Central memory CD8-positive, alpha-beta T cell (primary cell): ENCODE measurements around the gene COA8.
A peak's percentile ranks its signal among the peaks of the same experiment; 100 is the strongest.
"Not testable (repeated sequence)": the region's sequence is repeated elsewhere in the genome, so short reads cannot be mapped to it uniquely, and the experiment has no call there.

Experiments used
- ATAC-seq: fragments of 150-1000 bp; cut with Tn5 transposase; replicated peaks from 2 replicates; pipeline ENCODE4 v1.10.0; 2022; ENCODE audit warnings: mild to moderate bottlenecking, moderate FRiP score, moderate number of reproducible peaks; ENCODE audit not compliant: poor library complexity, severe bottlenecking; ENCODE audit errors: extremely low read depth
- DNase-seq, 2 donors: peaks; one replicate each; pipeline ENCODE4 v3.0.0; 2021; ENCODE audit warnings: low spot score in 2 of 2
- H3K27ac Mint-ChIP-seq: one replicate; pipeline ENCODE4 v1.8.0; 2022; ENCODE audit warnings: low read depth, mild to moderate bottlenecking, moderate library complexity, mixed read lengths
- H3K27me3 Mint-ChIP-seq: one replicate; pipeline ENCODE4 v1.8.0; 2022; ENCODE audit warnings: mixed read lengths
- H3K36me3 Mint-ChIP-seq: one replicate; pipeline ENCODE4 v1.8.0; 2022; ENCODE audit warnings: mild to moderate bottlenecking, moderate library complexity, mixed read lengths; ENCODE audit not compliant: insufficient read depth
- H3K4me1 Mint-ChIP-seq: one replicate; pipeline ENCODE4 v1.8.0; 2022; ENCODE audit warnings: mixed read lengths
- H3K4me3 Mint-ChIP-seq: one replicate; pipeline ENCODE4 v1.8.0; 2022; ENCODE audit warnings: mild to moderate bottlenecking, moderate library complexity, mixed read lengths
- H3K9me3 Mint-ChIP-seq: one replicate; pipeline ENCODE4 v1.8.0; 2022; ENCODE audit warnings: mixed read lengths

The COA8 gene

GRCh38 chr14:103600503-103600902, 37.7 kb downstream of the COA8 start:
- ATAC-seq = no peak
- H3K4me3 Mint-ChIP-seq = no peak overlapping the region
- H3K27ac Mint-ChIP-seq = no peak overlapping the region
- H3K27me3 Mint-ChIP-seq = no peaks in the 10 kb centered on the region
- no peak for DNase-seq
- peaks cover 8% of the 10 kb centered on the region for H3K4me1 Mint-ChIP-seq
- H3K9me3 Mint-ChIP-seq = no peaks in the 10 kb centered on the region
- peaks cover 2% of the 10 kb centered on the region for H3K36me3 Mint-ChIP-seq

- no peak for ATAC-seq
- H3K27ac Mint-ChIP-seq = no peak overlapping the region
Observed at GRCh38 chr14:103604620-103605019, 41.9 kb downstream of the COA8 start.

GRCh38 chr14:103606963-103607668, 44.4 kb downstream of the COA8 start:
- DNase-seq = peak; percentile 25 to 43
- Mint-ChIP-seq H3K4me1 (peaks cover 28% of the 10 kb centered on the region), H3K27me3 (no peaks in the 10 kb centered on the region), H3K27ac (peak overlapping the region; percentile 87), H3K9me3 (peaks cover 7% of the 10 kb centered on the region), H3K4me3 (peak overlapping the region; percentile 78), H3K36me3 (peaks cover 6% of the 10 kb centered on the region)
- peak; percentile 87 for ATAC-seq

More at GRCh38 chr14:103604620-103605019, 41.9 kb downstream of the COA8 start:
- peaks cover 28% of the 10 kb centered on the region for H3K4me1 Mint-ChIP-seq
- peak overlapping the region; percentile 26 for H3K4me3 Mint-ChIP-seq
- H3K9me3 Mint-ChIP-seq = no peaks in the 10 kb centered on the region
- no peak for DNase-seq
- no peaks in the 10 kb centered on the region for H3K27me3 Mint-ChIP-seq
- peaks cover 6% of the 10 kb centered on the region for H3K36me3 Mint-ChIP-seq

GRCh38 chr14:103607822-103608221, 45.1 kb downstream of the COA8 start:
- no peaks in the 10 kb centered on the region for H3K27me3 Mint-ChIP-seq
- H3K9me3 Mint-ChIP-seq = peaks cover 7% of the 10 kb centered on the region
- no peak overlapping the region for H3K27ac Mint-ChIP-seq
- H3K4me3 Mint-ChIP-seq = peak overlapping the region; percentile 78
- peaks cover 6% of the 10 kb centered on the region for H3K36me3 Mint-ChIP-seq
- no peak for DNase-seq
- H3K4me1 Mint-ChIP-seq = peaks cover 28% of the 10 kb centered on the region
- ATAC-seq = no peak

- not testable (repeated sequence) for DNase-seq, ATAC-seq, H3K27ac Mint-ChIP-seq, H3K27me3 Mint-ChIP-seq, H3K9me3 Mint-ChIP-seq, H3K4me3 Mint-ChIP-seq, H3K36me3 Mint-ChIP-seq
- peaks cover 28% of the 10 kb centered on the region for H3K4me1 Mint-ChIP-seq
Observed at GRCh38 chr14:103609081-103609480, 46.3 kb downstream of the COA8 start.

- no peak overlapping the region for H3K4me3 Mint-ChIP-seq
- H3K27me3 Mint-ChIP-seq = no peaks in the 10 kb centered on the region
- H3K36me3 Mint-ChIP-seq = peaks cover 6% of the 10 kb centered on the region
- H3K27ac Mint-ChIP-seq = no peak overlapping the region
- H3K4me1 Mint-ChIP-seq = peaks cover 19% of the 10 kb centered on the region
- DNase-seq (no peak), ATAC-seq (no peak)
- peaks cover 7% of the 10 kb centered on the region for H3K9me3 Mint-ChIP-seq
Observed at GRCh38 chr14:103611215-103611614, 48.5 kb downstream of the COA8 start.

- Mint-ChIP-seq H3K36me3 (no peaks in the 10 kb centered on the region), H3K9me3 (peaks cover 7% of the 10 kb centered on the region), H3K27me3 (no peaks in the 10 kb centered on the region), H3K4me3 (no peak overlapping the region), H3K4me1 (no peaks in the 10 kb centered on the region), H3K27ac (no peak overlapping the region)
- ATAC-seq (no peak), DNase-seq (no peak)
Observed at GRCh38 chr14:103613517-103613916, 50.8 kb downstream of the COA8 start.

GRCh38 chr14:103616635-103617300, 54.0 kb downstream of the COA8 start:
- DNase-seq (no peak), ATAC-seq (no peak)
- no peaks in the 10 kb centered on the region for H3K36me3 Mint-ChIP-seq
- no peaks in the 10 kb centered on the region for H3K9me3 Mint-ChIP-seq
- no peak overlapping the region for H3K4me3 Mint-ChIP-seq
- H3K4me1 Mint-ChIP-seq = no peaks in the 10 kb centered on the region
- H3K27me3 Mint-ChIP-seq = no peaks in the 10 kb centered on the region
- no peak overlapping the region for H3K27ac Mint-ChIP-seq

- DNase-seq (no peak), ATAC-seq (no peak)
- Mint-ChIP-seq H3K4me3 (no peak overlapping the region), H3K4me1 (no peaks in the 10 kb centered on the region), H3K9me3 (no peaks in the 10 kb centered on the region), H3K27ac (no peak overlapping the region), H3K27me3 (no peaks in the 10 kb centered on the region), H3K36me3 (no peaks in the 10 kb centered on the region)
Observed at GRCh38 chr14:103619057-103619456, 56.3 kb downstream of the COA8 start.

GRCh38 chr14:103621860-103622259, 59.1 kb downstream of the COA8 start:
- Mint-ChIP-seq H3K4me3 (no peak overlapping the region), H3K27ac (no peak overlapping the region), H3K36me3 (peaks cover 3% of the 10 kb centered on the region), H3K4me1 (peaks cover 10% of the 10 kb centered on the region), H3K9me3 (no peaks in the 10 kb centered on the region), H3K27me3 (no peaks in the 10 kb centered on the region)
- DNase-seq (no peak), ATAC-seq (no peak)

- ATAC-seq = no peak
- no peak overlapping the region for H3K4me3 Mint-ChIP-seq
- H3K36me3 Mint-ChIP-seq = peaks cover 3% of the 10 kb centered on the region
- no peak for DNase-seq
- H3K27ac Mint-ChIP-seq = no peak overlapping the region
- H3K27me3 Mint-ChIP-seq = no peaks in the 10 kb centered on the region
- peaks cover 15% of the 10 kb centered on the region for H3K4me1 Mint-ChIP-seq
- H3K9me3 Mint-ChIP-seq = no peaks in the 10 kb centered on the region
Observed at GRCh38 chr14:103623308-103623707, 60.5 kb downstream of the COA8 start.

- Mint-ChIP-seq H3K4me3 (no peak overlapping the region), H3K4me1 (peaks cover 15% of the 10 kb centered on the region), H3K9me3 (no peaks in the 10 kb centered on the region), H3K27ac (peak overlapping the region; percentile 91), H3K27me3 (no peaks in the 10 kb centered on the region), H3K36me3 (peaks cover 5% of the 10 kb centered on the region)
- DNase-seq (no peak), ATAC-seq (no peak)
Observed at GRCh38 chr14:103623883-103624482, 61.2 kb downstream of the COA8 start.

GRCh38 chr14:103624860-103625259, 62.1 kb downstream of the COA8 start:
- Mint-ChIP-seq H3K27me3 (no peaks in the 10 kb centered on the region), H3K36me3 (peaks cover 5% of the 10 kb centered on the region), H3K4me3 (peak overlapping the region; percentile 73), H3K4me1 (peaks cover 15% of the 10 kb centered on the region), H3K9me3 (no peaks in the 10 kb centered on the region), H3K27ac (peak overlapping the region; percentile 91)
- DNase-seq = no peak
- no peak for ATAC-seq
